Bronchial epithelial cell (primary cell): ENCODE data around the gene HES5. TPM values are rescaled to one million over a fixed set of nuclear protein-coding genes. Genes with fewer than 3 reads are reported as not detected.

Experiments used
- DNase-seq: peaks from one replicate; pipeline ENCODE4 v3.0.0-alpha.2; 2010; ENCODE audit warnings: low read depth
- FAIRE-seq: peaks from 2 replicates; lab custom pipeline; 2011; peaks lifted over from hg19 to GRCh38; lab: Jason Lieb, UNC
- H3K27me3 ChIP-seq: 2 replicates; pipeline ENCODE4 v1.5.1; 2011; ENCODE audit warnings: low read length; ENCODE audit not compliant: control insufficient read depth, insufficient read depth
- H3K36me3 ChIP-seq: 2 replicates; pipeline ENCODE4 v1.5.1; 2011; ENCODE audit warnings: low read length; ENCODE audit not compliant: control insufficient read depth, insufficient read depth
- H3K4me3 ChIP-seq: 2 replicates; pipeline ENCODE4 v1.5.1; 2011; ENCODE audit warnings: mild to moderate bottlenecking, low read depth, low read length, control low read depth
- total RNA-seq: library from RNA; depleted of rRNA; stranded (reverse); fragments of >200 nt; gene quantifications from 2 replicates; pipeline ENCODE4 v1.2.1, GENCODE V29; 2014
- TF ChIP-seq, protein P1 (sequence below): IDR thresholded peaks from 2 replicates; pipeline ENCODE4 v1.5.1; 2011; ENCODE audit warnings: mild to moderate bottlenecking, moderate library complexity, low read length, control low read depth, inconsistent platforms; ENCODE audit not compliant: insufficient read depth, severe bottlenecking

HES5 gene
- total RNA-seq, 1 donor from 2014 or later, result 2.9 TPM

DNA sequence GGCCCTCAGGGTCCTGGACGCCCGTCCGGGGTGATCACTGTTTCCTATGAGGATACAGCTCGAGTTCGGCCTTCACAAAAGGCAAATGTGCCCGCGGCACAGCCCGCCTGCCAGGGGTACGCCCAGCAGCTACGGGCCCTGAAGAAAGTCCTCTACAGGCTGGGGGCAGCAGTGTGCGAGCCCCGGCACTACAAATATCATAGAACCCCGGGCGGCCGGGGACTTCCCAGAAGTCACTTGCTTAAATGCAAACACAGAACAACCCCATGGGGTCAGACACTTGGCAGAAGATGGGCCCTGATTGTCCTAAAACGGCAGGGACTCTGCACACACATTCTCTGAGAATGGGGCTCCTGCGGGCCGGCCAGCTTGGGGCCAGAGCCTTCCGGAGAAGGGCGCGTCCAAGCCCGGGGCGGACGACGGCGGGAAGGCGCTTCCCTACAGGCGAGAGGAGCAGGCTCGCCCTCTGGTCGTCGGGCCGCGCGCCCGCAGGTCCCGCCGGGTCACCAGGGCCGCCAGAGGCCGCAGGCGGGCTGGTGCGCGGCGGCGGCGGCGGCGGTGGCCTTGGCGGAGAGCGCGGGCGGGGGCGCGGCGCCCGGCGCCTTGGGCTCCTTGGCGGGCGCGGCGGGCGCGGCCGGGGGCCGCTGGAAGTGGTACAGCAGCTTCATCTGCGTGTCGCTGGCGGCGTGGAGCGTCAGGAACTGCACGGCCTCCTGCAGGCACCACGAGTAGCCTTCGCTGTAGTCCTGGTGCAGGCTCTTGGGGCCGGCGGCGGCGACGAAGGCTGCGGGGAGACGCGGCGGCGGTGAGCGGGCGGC is 888 bp downstream of the HES5 start:
- Histone ChIP-seq H3K4me3 (peak overlapping the region; percentile 13), H3K36me3 (no peaks in the 10 kb centered on the region), H3K27me3 (no peaks in the 10 kb centered on the region)
- TF ChIP-seq, protein P1, sequence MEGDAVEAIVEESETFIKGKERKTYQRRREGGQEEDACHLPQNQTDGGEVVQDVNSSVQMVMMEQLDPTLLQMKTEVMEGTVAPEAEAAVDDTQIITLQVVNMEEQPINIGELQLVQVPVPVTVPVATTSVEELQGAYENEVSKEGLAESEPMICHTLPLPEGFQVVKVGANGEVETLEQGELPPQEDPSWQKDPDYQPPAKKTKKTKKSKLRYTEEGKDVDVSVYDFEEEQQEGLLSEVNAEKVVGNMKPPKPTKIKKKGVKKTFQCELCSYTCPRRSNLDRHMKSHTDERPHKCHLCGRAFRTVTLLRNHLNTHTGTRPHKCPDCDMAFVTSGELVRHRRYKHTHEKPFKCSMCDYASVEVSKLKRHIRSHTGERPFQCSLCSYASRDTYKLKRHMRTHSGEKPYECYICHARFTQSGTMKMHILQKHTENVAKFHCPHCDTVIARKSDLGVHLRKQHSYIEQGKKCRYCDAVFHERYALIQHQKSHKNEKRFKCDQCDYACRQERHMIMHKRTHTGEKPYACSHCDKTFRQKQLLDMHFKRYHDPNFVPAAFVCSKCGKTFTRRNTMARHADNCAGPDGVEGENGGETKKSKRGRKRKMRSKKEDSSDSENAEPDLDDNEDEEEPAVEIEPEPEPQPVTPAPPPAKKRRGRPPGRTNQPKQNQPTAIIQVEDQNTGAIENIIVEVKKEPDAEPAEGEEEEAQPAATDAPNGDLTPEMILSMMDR, result no peak
- FAIRE-seq (no peak), DNase-seq (no peak)

DNA sequence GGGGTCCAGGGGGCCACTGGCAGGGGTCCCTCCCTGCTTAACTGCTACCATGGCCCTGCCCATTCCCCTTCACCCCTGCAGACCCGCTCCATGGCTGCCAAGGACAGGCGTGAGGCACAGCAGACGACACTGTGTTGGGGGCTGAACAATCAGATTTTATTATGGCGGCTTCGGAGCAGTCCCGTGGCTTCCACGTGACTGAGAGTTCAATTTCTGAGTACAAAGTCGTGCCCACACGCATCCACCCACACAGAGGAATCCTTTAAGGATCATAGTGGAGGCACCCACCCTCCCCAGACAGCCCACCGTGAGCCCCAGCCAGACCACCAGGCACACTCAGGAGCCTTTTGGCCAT is 1.5 kb downstream of the HES5 start:
- Histone ChIP-seq H3K36me3 (no peaks in the 10 kb centered on the region), H3K27me3 (no peaks in the 10 kb centered on the region), H3K4me3 (no peak overlapping the region)
- TF ChIP-seq, protein P1, result no peak
- DNase-seq (no peak), FAIRE-seq (no peak)

DNA sequence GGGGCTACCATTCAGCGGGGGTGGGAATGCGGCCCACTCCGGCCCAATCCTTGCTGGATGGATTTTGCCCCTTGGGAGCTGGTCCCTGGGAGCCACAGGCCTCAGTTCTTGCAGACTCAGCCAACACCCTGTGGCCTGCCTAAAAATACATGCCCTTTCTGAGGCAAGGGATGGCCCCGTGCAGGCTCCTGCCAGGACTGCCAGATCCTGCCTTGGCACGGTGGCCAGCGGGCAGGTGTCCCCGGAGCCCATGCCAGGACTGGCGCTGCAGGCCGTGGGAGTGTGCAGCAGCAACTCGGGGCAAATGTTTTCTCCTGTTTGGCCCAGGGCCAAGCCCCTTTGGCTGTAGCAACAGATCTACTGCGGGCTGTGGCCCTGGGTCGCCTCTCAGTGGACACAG is 2.0 kb downstream of the HES5 start:
- no peaks in the 10 kb centered on the region for H3K36me3 ChIP-seq
- FAIRE-seq, result no peak
- H3K4me3 ChIP-seq, result no peak overlapping the region
- DNase-seq, result no peak
- no peaks in the 10 kb centered on the region for H3K27me3 ChIP-seq
- TF ChIP-seq, protein P1, result no peak

- DNase-seq, result no peak
Measured at GRCh38 chr1:2527556-2527860, 2.6 kb downstream of the HES5 start.

DNA sequence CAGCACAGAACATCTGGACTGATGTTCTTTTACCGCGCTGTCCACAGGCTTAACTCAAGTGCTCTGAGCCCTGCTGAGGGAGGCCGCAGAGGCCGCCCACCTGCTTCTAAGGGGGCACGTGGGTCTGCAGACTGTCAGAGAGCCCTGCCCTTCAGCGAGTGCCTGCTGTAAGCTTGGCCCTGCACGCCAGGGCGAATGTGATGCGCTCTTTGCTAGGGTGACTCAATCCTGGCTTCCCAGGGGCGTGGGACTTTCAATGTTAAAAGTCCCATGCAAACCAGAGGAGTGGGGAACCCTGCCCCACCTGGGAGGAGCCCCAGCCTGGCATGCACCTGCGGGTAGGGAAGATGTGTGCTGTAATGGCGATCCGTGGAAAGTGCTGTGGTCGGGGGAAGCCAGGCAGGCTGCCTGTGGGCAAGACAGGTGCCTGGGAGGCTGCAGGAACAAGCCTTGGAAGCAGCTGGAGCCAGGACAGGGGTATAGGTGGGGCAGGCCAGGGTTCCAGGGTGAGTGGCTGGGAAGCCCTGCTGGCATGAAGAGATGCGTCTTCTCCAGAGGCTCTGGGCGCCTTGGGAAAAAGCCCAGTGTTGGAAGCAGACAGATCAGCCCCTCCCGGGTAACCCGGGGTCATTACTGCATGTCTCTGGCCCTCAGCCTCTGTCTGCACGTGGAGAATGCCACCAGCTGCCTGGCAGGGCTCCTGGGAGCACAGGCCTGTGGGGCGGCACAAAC is 3.1 kb downstream of the HES5 start:
- no peaks in the 10 kb centered on the region for H3K27me3 ChIP-seq
- H3K36me3 ChIP-seq, result peaks cover 1% of the 10 kb centered on the region
- TF ChIP-seq, protein P1, result no peak
- FAIRE-seq (no peak), DNase-seq (peak; percentile 69)
- peak overlapping the region; percentile 69 for H3K4me3 ChIP-seq

More at GRCh38 chr1:2527556-2527860, 2.6 kb downstream of the HES5 start:
- H3K4me3 ChIP-seq, result no peak overlapping the region
- H3K36me3 ChIP-seq, result peaks cover 1% of the 10 kb centered on the region
- no peak for FAIRE-seq
- TF ChIP-seq, protein P1, result no peak
- no peaks in the 10 kb centered on the region for H3K27me3 ChIP-seq
